ENCODE results near the gene ATAT1.

The ATAT1 gene

DNA sequence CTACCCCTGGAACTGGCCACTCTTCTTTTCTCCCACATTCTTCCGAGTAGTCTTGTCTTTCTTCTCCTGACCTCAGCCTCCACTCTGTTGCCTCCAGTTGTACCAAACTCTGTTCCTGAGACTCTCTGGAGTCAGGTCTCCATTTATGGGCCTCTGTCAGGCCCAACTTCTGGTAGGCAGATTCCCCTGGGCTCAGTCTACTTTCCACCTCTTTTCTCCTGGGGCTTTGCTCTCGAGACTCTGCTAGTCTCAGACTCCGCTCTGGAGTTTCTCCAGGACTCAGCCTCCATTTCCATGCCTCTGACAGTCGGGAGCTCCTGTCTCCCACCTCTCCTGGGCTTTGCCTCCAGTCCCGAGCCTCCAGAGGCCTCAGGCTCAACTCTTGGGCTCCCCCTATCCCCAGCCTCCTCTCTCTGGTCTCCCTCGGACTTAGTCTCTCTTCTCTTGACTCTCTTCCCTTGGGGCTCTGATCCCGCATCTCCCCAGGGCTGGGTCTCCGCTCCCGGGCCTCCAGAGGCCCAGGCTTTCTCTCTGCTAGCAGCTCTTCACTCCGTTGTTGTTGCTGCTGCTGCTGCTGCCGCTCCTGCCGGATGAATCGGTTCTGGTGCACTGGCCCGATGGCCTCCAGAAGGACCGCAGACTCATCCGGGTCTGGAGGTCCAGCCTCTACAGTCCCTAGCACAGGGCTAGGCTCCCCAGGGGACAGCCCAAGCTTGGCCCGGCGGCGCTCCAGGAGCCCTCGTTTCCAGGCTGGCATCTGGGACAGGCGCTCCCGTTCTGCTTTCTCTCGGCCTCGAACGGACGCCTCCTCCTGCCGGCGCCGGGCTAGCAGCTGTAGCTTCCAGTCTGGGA lies 58.7 kb downstream of the ATAT1 start:
- peak; percentile 37 for DNase-seq (ENCODE audit: low read depth)

DNA sequence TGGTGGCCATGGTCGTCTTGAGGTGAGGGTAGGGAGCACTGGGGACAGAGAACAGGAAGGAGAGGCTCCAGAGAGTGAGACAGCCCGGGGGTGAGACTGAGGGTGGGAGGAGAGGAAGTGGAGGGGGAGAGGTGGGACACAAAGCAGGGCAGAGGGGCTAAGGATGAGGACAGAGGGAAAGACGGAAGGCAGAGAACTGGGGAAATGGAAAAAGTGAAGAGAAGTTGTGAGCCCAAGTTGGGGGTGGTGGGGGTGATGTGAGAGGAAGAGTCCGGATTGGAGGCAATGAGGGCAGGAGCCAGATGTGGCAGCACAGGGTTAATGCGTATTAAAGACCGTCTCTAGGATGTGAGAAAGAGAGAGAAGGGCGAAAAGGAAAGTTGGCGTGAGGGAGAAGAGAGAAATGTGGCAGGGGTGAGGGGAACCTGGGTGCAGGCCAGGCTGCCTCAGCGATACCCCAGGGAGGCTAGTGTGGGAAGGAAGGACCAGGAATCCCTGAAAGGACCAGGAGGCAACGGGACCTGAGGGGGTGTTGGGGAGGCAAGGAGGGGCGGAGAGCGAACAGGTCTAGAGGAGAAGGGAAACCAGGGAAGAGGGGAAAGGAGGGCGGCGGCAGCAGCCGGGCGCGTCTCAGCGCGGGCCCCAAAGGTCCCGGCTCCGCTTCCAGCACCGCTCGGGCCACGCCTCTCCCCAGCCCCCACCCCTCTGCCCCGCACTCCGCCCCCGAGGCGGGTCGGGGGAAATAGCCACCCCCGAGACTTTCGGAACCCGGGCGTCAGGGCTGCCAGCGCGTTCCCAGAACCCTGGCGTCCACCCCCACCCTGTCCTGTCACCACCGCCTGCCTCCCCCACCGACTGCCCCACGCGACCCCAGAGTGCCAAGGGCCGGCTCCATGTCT lies 59.6 kb downstream of the ATAT1 start, which contains the start of gene PPP1R18:
Gene PPP1R18 (minus strand): TSS at position 637 of the 899 bp plus-strand sequence. CDS start 627 bp downstream, at position 10.
- peak within 1 kb of the TSS; percentile 88 for H3K4me3 ChIP-seq (replicated peaks; ENCODE audit: low read depth, low read length)
- DNase-seq (ENCODE audit: low read depth): no peak
- TF ChIP-seq, protein P1, sequence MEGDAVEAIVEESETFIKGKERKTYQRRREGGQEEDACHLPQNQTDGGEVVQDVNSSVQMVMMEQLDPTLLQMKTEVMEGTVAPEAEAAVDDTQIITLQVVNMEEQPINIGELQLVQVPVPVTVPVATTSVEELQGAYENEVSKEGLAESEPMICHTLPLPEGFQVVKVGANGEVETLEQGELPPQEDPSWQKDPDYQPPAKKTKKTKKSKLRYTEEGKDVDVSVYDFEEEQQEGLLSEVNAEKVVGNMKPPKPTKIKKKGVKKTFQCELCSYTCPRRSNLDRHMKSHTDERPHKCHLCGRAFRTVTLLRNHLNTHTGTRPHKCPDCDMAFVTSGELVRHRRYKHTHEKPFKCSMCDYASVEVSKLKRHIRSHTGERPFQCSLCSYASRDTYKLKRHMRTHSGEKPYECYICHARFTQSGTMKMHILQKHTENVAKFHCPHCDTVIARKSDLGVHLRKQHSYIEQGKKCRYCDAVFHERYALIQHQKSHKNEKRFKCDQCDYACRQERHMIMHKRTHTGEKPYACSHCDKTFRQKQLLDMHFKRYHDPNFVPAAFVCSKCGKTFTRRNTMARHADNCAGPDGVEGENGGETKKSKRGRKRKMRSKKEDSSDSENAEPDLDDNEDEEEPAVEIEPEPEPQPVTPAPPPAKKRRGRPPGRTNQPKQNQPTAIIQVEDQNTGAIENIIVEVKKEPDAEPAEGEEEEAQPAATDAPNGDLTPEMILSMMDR (IDR thresholded peaks at IDR 0.05; ENCODE audit: low read length, missing control alignments): no peak

More for the DNA sequence above, 58.7 kb downstream of the ATAT1 start:
- peak overlapping the region; percentile 88 for H3K4me3 ChIP-seq (replicated peaks; ENCODE audit: low read depth, low read length)
- TF ChIP-seq, protein P1 (IDR thresholded peaks at IDR 0.05; ENCODE audit: low read length, missing control alignments): peak; percentile 32

- TF ChIP-seq, protein P1 (IDR thresholded peaks at IDR 0.05; ENCODE audit: low read length, missing control alignments): no peak
- DNase-seq (ENCODE audit: low read depth): peak; percentile 98
- peak overlapping the region; percentile 88 for H3K4me3 ChIP-seq (replicated peaks; ENCODE audit: low read depth, low read length)
These were observed 60.4 kb downstream of the ATAT1 start for GRCh38 chr6:30686908-30687658.

GRCh38 chr6:30687659-30688431 lies 61.2 kb downstream of the ATAT1 start:
- peak; percentile 40 for DNase-seq (ENCODE audit: low read depth)

DNA sequence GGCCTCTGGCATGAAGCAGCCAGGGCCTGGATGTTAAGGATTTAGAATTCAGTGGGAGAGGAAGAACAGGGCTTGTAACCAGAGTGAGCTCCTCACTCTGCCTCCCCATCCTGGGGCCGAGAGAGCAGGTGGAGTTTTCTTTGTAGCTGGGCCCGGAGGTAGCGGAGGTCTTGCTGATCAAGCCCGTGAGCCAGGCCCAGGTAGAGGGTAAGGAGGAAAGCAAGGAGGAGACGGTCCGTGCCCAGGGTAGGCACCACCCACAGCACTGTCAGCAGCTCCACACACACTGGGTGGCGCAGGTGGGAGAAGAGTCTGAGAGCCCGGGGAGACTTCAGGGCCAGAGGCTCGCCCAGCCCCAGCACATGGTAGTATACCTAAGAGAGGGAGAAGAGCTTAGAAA lies 61.9 kb downstream of the ATAT1 start:
- DNase-seq (ENCODE audit: low read depth): no peak
- TF ChIP-seq, protein P1 (IDR thresholded peaks at IDR 0.05; ENCODE audit: low read length, missing control alignments): no peak
- H3K4me3 ChIP-seq (replicated peaks; ENCODE audit: low read depth, low read length): peak overlapping the region; percentile 88

More at GRCh38 chr6:30687659-30688431, 61.2 kb downstream of the ATAT1 start:
- H3K4me3 ChIP-seq (replicated peaks; ENCODE audit: low read depth, low read length): peak overlapping the region; percentile 88
- TF ChIP-seq, protein P1 (IDR thresholded peaks at IDR 0.05; ENCODE audit: low read length, missing control alignments): peak; percentile 28

Measured in fibroblast of pulmonary artery (primary cell).